GM18505 (cell line): Measurements from ENCODE around the gene KRTAP1-3.
"Not testable (repeated sequence)": the region's sequence is repeated elsewhere in the genome, so short reads cannot be mapped to it uniquely, and the experiment has no call there.

Experiments used
- ATAC-seq: cut with Tn5 transposase; IDR thresholded peaks from one replicate; pipeline ENCODE4 v1.9.1; 2021; ENCODE audit not compliant: unreplicated experiment
- POLR2A ChIP-seq: IDR thresholded peaks from 4 replicates; pipeline ENCODE4 v1.6.1; 2011; ENCODE audit warnings: borderline replicate concordance; ENCODE audit not compliant: insufficient read depth, insufficient read length; ENCODE audit errors: extremely low read depth

The KRTAP1-3 gene

DNA sequence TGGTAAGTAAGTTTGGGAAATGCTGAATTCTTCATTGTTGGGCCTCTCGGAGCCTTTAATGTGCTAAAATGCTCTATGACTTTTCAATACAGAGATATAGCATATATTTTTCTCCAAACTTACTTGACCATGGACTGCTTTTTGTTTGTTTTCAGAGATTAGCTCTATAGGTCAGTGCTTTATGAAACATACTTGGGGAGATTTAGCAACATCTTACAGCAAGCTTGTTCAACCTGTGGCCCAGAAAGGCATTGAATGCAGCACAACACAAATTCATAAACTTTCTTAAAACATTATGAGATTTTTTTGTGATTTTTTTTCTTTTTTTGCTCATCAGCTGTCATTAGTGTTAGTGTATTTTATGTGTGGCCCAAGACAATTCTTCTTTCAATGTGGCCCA is 24.7 kb downstream of the KRTAP1-3 start:
- no peak for TF ChIP-seq POLR2A
- ATAC-seq: no peak

DNA sequence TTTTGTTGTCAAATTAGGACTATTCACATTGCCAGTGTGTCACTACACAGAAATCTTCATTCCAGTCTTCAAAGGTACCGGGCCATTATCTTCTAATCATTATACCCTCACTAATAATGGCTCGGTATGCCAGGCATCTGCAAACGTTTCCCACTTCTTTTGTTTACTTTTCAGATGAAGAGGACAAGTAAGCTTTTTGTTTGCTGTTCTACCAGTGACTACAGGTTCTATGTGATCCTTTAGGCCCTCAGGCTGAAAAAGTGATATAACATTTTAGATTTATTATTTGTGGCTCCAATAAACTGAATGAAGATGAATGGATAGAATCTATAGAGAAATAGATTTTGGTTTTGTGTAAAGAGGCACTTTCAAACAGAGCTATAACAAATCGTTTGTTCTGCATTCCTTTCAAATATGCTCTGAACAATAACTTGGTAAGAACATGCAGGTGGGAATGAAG is 25.3 kb downstream of the KRTAP1-3 start:
- no peak for TF ChIP-seq POLR2A
- ATAC-seq: no peak

DNA sequence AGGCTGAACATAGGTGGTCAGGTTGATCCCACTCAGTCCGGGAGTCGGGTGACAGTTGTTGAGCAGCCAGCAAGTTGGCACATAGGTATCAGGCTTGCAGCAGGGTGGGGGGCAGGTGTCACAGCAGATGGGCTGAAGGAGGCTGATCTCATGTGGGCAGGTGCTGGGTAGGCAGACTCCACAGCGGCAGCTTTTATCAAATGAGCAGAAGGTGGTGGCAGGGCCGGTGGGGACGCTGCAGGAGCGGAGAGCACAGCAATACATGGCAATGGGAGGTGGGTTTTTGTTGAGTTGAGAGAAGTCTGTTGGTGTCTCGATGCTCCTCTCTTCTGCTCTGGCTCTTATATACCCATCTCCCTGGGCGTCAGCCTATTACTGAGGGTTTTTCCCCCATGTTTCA is 25.9 kb downstream of the KRTAP1-3 start, which contains the start of gene KRTAP3-1:
TSS of gene KRTAP3-1 (minus strand) at position 318 of the 400 bp plus-strand sequence. CDS start at position 264, 54 bp downstream.
- no peak for ATAC-seq
- TF ChIP-seq POLR2A: no peak

GRCh38 chr17:41004397-41004796 is 30.3 kb downstream of the KRTAP1-3 start:
- TF ChIP-seq POLR2A: no peak
- ATAC-seq: no peak

DNA sequence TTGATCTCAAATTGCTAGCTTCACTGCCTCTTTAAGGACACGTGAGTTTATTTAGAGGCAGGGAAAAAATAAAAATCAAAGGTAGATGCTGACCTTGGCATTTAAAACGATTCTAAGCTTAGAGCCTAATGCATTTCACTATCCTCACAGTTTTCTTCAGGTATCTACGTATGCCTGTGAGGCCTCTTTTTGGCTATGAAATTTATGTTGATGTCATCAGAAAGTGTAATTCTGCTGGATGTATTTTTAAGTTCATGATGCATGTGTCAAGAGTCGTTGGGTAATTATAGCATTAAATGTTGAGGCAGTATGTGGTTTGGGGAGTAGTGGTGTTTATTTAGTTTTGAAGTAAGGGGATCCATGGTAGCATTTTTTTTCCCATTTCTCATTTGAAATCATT is 30.7 kb downstream of the KRTAP1-3 start:
- no peak for TF ChIP-seq POLR2A
- no peak for ATAC-seq

DNA sequence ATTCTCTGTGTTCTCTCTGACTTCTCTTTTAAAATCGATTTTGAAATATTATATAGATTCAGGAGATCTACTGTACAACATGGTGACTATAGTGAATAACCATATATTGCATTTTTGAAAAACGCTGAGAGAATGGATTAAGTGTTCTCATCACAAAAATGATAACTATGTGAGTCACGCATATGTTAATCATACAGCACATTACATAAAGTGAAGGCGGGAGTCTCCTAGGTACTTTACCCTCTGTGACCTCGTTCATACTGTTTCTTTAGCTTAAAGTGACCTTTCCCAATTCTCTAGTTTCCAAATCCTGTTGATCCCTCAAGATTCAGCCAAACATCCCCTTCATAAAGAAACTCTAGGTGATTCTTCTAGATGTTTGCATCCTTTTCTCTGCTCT is 31.9 kb downstream of the KRTAP1-3 start:
- no peak for ATAC-seq
- TF ChIP-seq POLR2A: no peak

- ATAC-seq: no peak
- no peak for TF ChIP-seq POLR2A
Observed at GRCh38 chr17:41001795-41002194, 32.9 kb downstream of the KRTAP1-3 start.

GRCh38 chr17:40999563-40999962 is 35.1 kb downstream of the KRTAP1-3 start, which contains the start of gene KRTAP3-2:
KRTAP3-2 (minus strand) TSS chr17:40999906; CDS start chr17:40999853, 53 bp downstream.
- not testable (repeated sequence) for ATAC-seq

GRCh38 chr17:40997361-40997760 is 37.3 kb downstream of the KRTAP1-3 start:
- no peak for TF ChIP-seq POLR2A
- no peak for ATAC-seq

- no peak for TF ChIP-seq POLR2A
- no peak for ATAC-seq
Observed at GRCh38 chr17:40996829-40997228, 37.8 kb downstream of the KRTAP1-3 start.

GRCh38 chr17:40995116-40995515 is 39.6 kb downstream of the KRTAP1-3 start:
- no peak for TF ChIP-seq POLR2A
- ATAC-seq: no peak

- no peak for ATAC-seq
- TF ChIP-seq POLR2A: no peak
Observed at GRCh38 chr17:40993839-40994238, 40.8 kb downstream of the KRTAP1-3 start, which contains the start of gene KRTAP3-3. KRTAP3-3 (minus strand) TSS chr17:40994164; CDS start chr17:40994097, 67 bp downstream.

DNA sequence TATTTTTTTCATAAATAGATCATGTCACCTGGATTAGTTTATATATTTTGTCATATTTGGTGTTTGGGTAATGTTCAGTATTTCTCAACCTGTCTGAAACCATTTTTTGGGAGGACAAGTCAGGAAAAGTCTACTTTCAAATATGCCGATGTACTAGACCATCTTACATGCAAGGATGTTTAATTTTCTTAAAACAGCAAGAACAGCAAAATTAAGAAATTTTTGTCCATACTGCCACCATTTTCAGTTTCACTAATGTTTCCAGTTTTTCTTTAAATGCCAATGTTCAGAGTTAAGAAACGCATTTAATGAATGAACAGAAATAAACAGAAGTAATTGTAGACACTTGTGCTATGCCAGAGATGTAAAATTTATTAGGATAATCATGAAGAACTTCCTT is 41.6 kb downstream of the KRTAP1-3 start:
- ATAC-seq: no peak
- no peak for TF ChIP-seq POLR2A

DNA sequence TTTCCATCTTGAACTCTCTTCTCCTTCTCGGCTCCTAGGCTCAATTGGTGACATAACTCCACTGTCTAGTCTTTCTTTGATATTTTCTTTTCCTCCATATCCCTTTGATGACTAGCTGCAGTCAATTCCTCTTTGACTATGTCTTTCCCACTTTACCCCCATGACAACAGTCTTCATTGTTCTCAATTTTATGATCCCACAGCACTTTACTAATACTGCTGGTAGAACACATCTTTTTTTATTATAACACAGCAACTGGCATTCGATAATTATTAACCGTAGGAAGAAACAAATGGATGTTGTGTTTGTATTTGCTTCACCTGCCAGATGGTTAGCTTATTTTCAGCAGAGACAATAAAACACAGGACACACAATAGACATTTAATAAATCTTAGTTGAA is 42.0 kb downstream of the KRTAP1-3 start:
- ATAC-seq: no peak
- no peak for TF ChIP-seq POLR2A

DNA sequence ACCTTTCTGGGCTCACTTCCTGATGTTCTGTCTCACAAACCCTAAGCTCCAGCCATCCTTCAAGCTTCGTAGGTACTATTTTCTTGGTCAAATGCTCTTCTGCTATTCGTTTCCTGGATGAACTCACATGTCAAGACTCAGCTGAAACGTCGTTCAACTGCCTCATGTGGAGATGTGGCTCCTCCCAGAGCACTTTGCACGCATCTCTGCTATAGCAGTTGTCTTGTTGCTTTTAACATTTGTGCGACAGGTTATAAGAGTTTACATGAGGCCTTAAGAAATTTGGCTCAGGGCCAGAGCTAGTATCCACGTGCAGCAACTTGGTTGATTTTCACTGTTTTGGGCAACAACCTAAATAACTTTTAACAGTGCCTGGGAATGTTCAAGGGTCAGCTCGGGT is 47.8 kb downstream of the KRTAP1-3 start:
- ATAC-seq: no peak
- TF ChIP-seq POLR2A: no peak
